ENCODE measurements around the gene ARMC7. TPM values are rescaled to one million over a fixed set of nuclear protein-coding genes. Genes with fewer than 3 reads are reported as not detected.

The ARMC7 gene
- total and polyA plus RNA-seq, 2 of the 13 experiments (the other 11 are each of a cell fraction or from before 2014, with no cell fraction given), result 3.9 to 4.2 TPM

GRCh38 chr17:75090871-75091854 is 18.6 kb upstream of the ARMC7 start (continued):
- peak; percentile 52; the same call in 1 of the 2 replicates for TF ChIP-seq DMAP1 (CRISPR knock-in tag; IDR thresholded peaks at IDR 0.05)
- TF ChIP-seq ZNF350 (CRISPR knock-in tag; IDR thresholded peaks at IDR 0.05; ENCODE audit: borderline replicate concordance, low read depth), result no peak; the same call in 1 of the 2 replicates
- no peak; the same call in 1 of the 2 replicates for TF ChIP-seq NRL (CRISPR knock-in tag; IDR thresholded peaks at IDR 0.05; ENCODE audit: borderline replicate concordance)
- no peak for TF ChIP-seq ATF4 (CRISPR knock-in tag; IDR thresholded peaks at IDR 0.05)
- TF ChIP-seq RERE (CRISPR knock-in tag; IDR thresholded peaks at IDR 0.05; ENCODE audit: low read depth), result peak; percentile 94; the same call in 1 of the 2 replicates
- no peak; the same call in 1 of the 2 replicates for TF ChIP-seq NFE2L1 (CRISPR knock-in tag; IDR thresholded peaks at IDR 0.05; ENCODE audit: borderline replicate concordance)
- no peak for TF ChIP-seq XBP1 (CRISPR knock-in tag; IDR thresholded peaks at IDR 0.05)
- TF ChIP-seq TERF1 (CRISPR knock-in tag; IDR thresholded peaks at IDR 0.05), result no peak; the same call in 1 of the 2 replicates
- no peak for TF ChIP-seq MBD4 (IDR thresholded peaks at IDR 0.05; ENCODE audit: borderline replicate concordance, low read length)
- no peak for TF ChIP-seq ZFP90 (CRISPR knock-in tag; IDR thresholded peaks at IDR 0.05; ENCODE audit: borderline replicate concordance)
- TF ChIP-seq ZBTB39 (CRISPR knock-in tag; IDR thresholded peaks at IDR 0.05), result no peak
- TF ChIP-seq ZNF768 (CRISPR knock-in tag; IDR thresholded peaks at IDR 0.05), result peak; percentile 46; the same call in 1 of the 2 replicates
- TF ChIP-seq ZNF512B (CRISPR knock-in tag; IDR thresholded peaks at IDR 0.05; ENCODE audit: borderline replicate concordance), result peak; percentile 80; the same call in 1 of the 2 replicates
